NCI-H774 (cell line): ENCODE data around the gene GADL1.

Source experiments
- DNase-seq: peaks from one replicate; lab custom pipeline; 2025; lab: John Stamatoyannopoulos, UW

GADL1 gene

DNA sequence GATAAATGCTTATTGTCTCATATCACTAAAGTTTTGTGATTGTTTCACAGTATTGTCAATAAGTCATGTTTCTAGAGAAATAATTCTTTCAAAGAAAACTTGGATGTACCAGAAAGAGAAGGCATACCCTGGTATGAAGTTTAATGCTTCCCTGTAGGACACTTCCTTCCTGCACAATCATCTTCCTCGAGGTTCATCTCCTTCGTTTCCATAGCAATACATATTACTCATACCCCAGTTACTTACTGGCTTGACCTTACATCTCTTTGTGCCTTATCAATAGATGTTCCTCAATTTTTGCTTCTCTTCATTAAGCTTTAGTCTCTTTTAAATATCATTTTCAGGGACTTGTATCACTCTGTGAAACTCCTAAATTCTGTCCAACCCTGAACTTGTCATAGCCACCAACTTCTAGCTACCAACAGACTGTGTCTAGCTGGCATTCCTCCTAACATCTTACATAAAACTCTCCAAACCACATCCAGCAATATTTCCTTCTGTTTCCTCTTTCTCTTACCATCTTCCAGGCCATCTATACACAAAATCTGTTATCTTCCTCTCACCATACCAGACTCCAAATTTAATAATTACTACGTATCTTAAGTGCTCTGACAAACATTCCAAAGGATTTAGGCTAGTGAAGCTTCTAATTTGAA is 134.3 kb downstream of the GADL1 start:
- DNase-seq = no peak

DNA sequence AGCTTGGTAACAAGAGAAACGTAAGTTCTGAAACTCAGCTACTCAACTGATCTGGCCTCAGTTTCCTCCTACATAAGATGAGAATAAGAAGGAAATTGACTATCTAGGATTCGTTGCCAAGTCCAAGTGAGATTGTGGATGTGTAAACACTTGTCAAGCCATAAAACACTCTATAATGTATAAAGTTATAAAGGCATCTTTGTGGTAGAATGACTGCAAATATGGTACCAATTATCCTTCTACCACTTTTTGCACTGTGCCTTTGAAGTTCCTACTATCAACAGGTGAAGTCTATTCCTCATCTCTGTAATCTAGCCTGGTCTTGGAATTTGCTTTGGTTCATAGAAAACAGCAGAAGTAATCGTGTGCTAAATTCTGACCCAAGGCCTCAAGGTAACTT is 138.2 kb downstream of the GADL1 start:
- DNase-seq = no peak

DNA sequence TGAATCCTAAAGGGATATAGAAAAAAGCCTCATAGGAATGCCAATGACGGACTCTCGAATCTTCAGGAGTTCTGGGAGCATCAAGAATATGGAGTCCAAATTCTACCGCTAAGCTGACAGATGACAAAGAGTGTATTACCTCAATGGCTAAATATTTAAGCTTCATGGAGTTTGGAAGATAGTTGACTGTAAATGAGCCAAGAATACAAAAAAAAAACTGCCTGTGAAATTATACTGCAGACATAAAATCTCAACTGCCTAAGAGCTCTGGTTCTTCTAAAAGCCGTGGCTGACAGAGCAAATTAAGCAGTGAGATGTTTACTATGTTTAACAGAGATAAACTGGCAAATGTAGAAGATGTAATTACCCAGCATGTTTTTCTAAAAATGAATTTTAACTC is 140.0 kb downstream of the GADL1 start:
- no peak for DNase-seq

DNA sequence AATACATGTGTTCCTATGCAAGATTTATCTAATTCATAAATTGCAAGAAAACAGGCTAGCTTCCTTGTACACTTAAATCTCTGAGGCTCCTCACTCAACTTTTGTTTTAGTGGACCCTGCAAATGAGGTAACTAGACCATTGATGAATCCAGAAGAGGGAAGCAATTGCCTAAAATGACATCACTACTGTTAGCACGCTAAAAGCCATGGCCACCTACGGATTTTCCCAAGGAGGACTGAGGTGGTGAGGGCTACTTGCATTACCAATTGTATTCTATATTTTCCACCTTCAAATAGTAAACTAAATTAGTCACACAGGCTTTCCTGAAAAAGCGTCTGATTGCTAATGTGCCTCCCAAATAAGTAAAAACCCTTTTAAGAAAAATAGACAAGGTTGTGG is 140.7 kb downstream of the GADL1 start:
- DNase-seq = no peak

DNA sequence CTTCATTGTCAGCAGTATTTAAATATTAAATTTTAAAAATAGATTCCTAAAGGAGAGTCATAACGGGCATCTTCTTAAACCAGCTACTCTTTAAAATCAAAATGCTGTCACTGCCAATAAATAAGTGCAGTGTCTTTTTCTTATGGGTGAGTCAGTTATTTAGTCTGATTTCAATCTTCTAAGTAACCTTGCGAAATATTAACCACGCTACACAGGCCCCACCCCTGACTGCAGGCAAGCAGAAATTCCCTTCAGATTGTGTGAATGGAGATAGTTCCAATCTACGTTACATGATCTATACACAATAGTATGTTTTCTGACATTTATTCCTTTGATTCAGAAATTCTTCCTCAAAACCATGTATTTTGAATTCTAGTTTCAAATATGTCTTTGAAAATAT is 141.5 kb downstream of the GADL1 start:
- no peak for DNase-seq

DNA sequence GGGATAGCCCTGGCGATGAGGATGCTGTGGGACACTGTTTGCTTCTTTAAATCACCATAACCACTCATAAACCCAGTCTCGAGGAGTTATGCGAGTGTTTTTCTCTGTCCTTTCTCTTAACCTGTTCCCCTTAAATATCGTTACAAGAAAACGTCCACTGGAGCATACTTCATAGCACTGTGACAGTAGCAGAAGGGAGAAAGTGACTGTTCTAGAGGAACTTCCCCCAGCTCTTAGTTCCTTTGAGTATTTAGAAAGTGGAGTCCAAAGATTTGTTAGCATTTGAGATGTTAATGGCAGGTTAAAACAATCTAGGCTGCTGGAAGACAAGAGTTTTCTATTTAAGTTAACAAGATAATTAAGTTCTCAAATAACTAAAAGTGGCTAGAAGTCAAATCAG is 142.0 kb downstream of the GADL1 start:
- no peak for DNase-seq

DNA sequence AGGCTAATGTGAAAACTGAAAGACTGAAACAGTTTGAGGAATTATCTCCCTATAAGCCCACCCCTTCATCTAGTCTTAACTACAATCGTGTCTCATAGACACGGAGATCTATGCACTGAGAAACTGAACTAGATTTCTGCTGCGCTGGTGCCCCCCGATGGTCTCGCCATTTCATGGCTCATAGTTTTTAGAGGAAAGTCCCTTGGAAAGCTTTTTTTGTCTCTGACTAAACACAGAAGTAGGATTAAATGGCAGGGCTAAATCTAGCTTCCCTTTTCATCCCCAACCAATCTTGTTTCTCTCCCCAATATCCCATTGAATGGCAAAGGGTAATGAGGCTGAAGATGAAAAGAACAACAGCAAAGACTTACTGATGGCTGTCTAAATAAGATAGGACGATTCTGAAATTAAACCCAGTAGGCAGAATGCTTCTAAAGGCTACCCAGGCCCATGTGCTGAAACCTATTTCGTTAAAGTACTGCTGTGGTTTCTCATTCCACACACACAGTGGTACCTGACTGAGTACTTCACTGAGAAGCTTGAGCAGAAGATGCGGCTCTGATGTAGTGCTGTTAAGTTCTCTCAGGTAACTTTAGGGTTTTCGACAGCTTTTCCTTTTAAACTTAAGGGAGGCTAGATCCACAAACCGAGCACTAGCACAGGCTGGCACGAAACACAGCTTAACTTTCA is 142.7 kb downstream of the GADL1 start:
- no peak for DNase-seq

DNA sequence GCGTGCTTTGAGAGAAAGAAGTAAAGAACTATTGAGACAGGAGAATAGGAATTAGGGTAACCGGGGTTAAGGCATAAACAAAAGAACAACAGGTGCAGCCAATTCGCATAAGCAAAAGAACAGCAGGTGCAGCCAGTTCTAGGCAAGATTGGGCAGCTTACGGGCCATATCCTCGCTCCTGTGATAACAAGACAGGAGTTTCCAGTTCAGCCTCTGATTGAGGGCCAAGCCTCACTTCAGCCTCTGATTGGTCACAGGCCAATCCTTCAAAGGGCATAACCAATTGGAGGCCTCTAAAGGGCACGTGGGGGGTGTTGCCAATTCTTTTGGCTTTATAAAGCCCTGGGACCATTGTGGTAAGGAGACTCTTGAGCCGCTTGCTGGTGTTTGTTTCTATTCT is 143.5 kb downstream of the GADL1 start:
- peak; percentile 26 for DNase-seq

DNA sequence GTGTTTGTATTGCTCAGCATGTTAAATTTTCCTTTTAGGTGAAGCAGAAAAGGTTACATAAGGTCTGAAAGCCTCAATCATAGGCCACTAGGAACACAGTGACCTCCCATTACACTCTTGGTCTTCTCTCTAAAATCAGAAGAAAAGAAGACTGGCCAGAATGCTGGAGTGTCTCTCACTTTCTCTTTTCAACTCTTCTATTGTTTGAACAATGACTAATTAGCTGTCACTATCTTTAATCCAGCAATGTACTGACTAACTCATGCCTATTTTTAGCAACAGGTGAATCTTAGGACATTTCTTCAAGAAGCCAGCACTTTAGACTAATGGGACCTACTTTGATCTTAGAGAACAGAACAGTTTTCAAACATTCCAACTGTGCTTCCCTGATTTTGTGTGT is 145.2 kb downstream of the GADL1 start:
- no peak for DNase-seq

DNA sequence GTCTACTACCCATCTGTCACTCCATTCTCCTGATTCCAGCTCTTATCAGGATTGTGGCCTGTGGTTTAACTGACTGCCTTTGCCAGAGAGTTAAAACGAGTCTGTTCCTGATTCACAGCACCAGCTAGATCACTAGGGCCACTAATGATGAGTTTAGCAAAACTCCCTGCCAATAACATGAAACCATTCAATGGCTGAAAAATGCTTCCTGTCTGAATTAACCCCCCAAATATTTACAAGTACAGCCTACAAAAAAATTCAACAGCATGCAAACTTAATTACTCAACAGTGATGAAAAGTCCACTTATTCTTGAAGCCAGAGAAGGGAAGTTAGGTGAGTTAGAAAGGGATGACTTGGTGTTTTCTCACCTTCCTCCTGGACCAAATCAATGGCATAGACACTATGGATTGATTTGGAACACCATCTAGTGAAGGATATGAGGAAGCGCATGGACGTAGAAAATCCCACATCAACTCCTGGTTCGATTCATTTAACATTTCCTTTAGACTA is 146.6 kb downstream of the GADL1 start:
- no peak for DNase-seq

DNA sequence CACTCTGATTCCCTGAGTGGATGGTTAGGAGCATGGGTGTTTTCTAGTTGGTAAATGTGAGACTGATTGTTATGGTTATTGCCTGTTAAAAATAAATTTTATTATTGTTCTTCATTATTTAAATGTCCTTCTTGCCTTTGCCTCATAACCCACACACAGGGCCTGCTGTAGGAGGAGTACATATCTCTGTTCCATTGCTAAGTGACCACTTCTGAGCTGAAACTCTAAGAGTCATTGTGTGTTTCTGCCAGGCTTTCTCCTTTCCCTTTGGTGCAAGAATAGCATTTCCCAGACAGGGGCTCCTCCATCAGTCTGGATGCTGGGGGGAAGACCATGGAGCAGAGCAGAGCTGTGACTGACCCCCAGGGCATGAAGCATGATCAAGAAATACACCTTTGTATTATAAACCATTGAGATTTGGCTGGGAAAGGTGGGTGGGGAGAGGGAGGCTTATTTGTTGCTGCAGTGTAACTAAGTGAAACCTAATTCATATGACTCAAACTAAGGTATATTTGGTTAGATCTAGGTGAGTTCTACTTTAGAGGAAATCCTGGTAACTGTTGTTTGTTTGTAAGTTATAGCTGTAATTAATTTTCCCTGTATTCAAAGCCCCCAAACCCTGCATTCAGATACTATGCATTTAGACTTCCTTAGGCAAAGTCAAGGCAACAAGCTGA is 150.7 kb downstream of the GADL1 start:
- no peak for DNase-seq

DNA sequence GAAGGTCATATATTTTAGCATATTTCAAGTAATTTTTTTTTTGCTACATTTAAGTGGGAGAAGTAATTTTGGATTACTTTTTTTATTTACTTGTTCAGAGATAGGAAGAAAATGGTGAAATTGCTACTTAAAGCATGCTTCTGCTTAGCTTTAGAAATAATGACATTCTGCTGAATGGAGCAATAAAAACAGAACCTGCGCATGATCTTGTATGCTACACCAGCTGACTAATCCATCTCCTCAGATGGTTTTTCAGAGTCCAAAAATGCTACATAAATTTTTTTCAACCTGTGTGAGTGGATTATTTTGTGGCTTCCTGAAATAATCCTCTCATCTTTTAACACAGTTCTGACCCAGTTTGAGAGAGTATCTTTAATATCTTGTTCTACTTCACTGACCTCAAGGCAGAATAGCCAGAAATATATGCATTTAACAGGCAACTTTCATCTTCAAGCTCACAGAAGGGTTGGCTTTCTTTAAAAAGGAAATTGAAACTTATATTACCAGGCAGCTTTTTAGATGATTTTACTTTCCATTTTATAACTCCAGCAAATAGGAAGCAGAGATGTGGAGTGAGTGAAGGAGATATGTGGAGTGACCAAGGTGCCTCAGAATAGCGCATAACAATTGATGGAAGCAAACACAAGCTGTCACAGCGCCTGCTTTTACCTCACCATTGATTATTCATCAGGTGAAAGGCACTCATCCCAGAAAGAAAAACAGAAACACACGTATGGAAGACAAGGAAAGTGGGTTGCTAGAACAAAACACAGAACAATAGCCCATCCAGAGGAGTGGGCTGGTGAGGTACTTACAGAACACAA is 151.5 kb downstream of the GADL1 start:
- DNase-seq = no peak

DNA sequence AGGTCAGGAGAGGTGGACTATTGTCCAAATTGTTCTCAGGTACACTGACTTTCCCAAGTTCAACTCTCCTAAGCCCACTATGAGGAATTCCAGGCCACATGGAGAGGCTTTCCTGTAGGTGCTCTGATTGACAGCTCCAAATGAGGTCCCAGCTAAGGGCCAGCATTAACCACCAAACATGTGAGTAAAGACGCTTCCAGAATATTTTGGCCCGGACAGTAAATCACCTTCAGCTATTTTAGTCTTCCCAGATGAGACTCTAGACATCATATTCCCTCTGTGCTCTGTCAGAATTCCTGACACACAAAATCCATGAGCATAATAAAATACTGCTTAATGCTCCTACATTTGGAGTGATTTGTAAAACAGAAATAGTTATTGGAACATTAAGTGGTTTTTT is 152.6 kb downstream of the GADL1 start:
- DNase-seq = no peak

DNA sequence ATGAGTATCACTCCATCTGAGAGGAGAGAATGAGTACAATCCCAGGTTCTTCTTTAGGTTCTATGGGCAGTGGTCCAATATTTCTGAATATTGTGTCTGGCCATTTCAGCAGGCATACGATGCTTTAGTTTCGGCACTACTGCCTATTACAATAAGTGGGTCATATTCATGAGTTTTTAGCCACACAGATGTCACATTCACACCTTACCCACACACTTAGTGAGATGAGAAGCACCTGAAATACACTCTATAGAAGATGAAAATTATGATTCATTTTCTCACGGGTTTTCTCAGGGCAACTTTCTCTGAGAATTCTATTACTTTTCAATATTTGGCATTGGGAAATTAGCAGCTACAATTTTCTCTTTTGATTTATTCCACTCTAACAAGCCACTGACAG is 155.9 kb downstream of the GADL1 start:
- DNase-seq = no peak

DNA sequence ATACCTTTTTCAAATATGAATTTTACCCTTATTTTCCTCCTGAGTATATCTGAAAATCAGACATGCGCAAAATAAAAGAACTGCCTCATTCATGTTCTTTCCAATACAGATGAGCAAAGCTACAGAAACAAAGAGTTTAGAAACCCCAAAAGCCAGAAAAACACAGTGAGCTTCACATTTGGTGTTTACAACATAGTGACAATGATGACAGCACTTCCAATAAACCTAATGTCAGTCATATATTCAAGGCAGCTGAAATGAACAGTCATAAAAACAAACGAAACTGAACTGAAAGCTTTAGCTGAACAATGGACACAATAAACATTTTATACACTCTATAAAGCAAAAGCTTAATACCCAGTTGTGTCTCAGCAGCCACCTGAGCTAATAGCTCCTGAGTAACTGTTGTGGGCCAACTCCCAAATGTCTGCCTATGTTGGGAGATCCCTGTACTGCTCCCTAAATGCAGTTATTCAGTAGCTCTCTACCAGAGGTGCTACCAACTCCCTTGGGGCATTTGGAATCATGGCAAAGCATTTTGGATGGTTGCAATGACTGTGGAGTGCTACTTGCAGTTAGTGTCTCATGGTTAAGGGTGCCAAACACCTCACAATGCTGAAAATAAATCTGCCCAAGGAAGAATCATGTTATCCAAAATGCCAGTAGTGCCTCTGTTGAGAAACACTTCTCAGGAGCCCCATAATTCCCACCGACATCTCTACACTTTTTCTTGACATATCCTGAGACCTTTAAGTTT is 156.5 kb downstream of the GADL1 start:
- no peak for DNase-seq

DNA sequence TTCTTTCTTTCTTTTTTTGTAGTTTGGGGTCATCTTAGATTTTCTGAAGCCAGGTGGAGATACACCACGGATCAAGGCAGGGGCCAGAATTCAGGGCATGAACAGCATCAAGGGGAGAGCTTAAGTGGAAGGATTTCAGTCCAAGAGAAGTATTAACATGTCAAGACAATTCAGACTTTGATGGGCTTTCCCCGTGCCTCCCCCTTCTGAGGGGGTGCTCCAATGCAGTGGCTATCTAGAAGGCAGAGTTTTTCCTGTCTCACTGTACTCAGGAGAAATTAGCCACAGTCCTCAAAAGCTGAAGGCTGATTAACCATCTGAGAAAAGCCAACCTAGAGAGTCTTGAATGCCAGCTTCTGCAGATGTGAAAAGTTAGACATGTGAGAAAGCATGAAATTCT is 160.8 kb downstream of the GADL1 start:
- DNase-seq = no peak

DNA sequence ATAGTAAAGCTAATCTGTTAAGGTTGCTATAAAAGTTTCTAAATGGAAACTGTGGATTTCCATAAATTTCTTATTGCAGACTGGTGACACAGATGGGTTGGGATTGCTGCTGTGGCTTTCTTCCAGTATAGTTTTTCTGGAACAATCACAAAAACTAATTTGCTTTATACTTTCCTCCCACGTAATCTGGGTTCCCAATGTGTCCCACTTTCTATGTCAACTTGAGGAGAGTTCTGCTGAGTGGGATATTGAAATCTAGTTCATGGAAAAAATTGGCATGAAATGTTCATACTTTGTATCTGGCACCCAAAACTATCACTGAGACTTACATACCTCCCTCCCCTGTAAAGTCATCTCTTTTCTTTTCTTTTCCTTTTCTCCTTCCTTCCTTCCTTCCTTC is 161.3 kb downstream of the GADL1 start:
- no peak for DNase-seq

DNA sequence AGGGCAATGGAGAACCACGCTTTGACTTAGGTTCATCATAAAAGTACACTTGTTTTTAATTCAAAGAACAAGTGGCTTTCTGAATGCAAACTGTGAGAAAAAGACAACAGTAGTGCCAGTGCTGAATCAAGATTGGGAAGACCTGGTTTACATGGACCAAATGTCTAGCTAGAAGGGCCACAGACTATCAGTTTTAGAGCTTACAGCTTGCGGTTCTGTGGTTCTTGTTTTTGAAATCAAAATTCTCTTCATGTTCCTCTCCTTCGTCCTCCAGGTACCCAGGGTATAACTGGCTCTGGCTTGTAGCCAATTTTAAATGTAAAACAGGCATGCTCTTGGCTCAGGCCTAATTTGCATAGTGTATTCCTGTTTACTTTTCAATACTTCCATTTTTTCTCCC is 163.5 kb downstream of the GADL1 start:
- no peak for DNase-seq

DNA sequence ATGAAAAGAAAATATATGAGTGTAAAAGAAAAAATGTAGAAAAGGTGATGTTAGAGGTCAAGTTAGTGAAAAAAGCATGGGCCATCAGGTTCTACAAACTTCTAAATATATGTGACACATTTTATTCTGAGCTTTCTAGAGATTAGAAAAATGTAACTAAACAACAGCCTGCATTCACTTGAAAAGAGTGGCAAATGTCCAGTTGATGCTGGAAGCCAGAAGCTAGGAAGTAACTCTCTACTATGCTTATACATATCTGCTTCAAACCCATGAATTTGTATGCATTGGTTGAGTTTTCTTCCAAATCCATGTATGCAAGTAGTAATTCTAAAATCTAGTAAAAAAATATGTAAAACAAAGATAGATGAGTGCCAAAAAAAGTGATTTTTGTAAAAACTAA is 164.5 kb downstream of the GADL1 start:
- no peak for DNase-seq

DNA sequence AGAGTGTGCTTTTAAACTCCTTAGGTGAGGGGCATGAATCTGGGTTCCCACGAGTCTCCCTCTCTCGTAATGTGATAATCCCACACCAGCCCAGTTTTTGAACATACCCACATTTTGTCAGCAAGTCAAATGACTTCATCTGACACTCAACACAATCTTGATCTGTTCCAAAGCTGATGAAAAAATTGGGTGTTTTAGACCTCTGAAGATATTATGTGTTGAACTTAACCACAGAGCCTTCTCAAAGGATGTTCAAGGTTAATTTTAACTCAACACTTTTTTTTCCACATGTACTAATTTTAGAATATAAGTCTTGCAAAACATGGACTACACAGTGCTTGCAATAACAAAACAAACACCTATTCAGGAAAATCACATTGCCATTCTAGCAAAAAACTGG is 164.9 kb downstream of the GADL1 start:
- DNase-seq = no peak

DNA sequence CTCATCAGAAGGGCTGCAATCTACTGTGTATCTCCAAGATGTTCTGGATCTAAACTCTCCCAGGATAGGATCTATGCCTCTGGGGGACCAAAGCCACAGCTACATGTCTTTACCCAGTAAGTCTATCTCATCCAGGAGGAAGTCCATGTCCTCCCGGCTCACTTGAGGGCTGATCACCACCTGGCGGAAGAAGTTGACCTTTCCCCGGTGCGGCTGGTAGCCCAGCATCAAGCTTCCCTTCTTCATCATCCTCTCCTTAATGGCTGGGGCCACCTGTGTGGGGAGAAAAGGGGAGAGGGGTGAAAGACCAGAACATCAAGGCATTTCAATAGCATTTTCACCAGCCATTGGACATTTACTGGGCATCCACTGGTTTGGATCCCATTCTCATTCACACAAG is 166.3 kb downstream of the GADL1 start:
- DNase-seq = no peak

DNA sequence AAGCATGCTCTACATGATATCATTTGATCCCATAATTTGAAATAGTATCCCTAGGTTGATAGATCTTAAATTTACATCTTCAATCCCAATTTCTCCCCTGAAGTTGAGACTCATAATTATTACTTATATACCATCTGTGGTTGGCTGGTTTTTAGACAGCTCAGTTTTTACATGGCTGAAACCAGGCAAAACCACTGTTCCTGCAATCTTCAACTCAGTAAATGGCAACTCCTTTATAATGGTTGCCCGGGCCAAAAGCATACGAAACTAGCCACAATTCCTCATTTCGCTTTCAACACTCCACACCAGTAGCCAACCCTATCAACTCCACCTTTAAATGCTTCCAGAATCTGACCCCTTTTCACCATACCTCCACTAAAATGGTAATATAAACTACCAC is 169.6 kb downstream of the GADL1 start:
- no peak for DNase-seq
